GM18502 (cell line): Measurements from ENCODE around the gene CD83.
A peak's percentile ranks its signal among the peaks of the same experiment; 100 is the strongest.

Experiments
- ATAC-seq: cut with Tn5 transposase; IDR thresholded peaks from one replicate; pipeline ENCODE4 v1.9.1; 2021; ENCODE audit warnings: mild to moderate bottlenecking; ENCODE audit not compliant: unreplicated experiment, poor library complexity

The CD83 gene

GRCh38 chr6:14089224-14089623 is 28.3 kb upstream of the CD83 start:
- ATAC-seq = peak; percentile 48

- no peak for ATAC-seq
Observed at GRCh38 chr6:14091339-14091978, 26.1 kb upstream of the CD83 start.

GRCh38 chr6:14092316-14092715 is 25.3 kb upstream of the CD83 start:
- no peak for ATAC-seq

GRCh38 chr6:14092838-14093789 is 24.5 kb upstream of the CD83 start:
- no peak for ATAC-seq

- no peak for ATAC-seq
Observed at GRCh38 chr6:14094721-14095120, 22.9 kb upstream of the CD83 start.

- peak; percentile 56 for ATAC-seq
Observed at GRCh38 chr6:14095437-14095836, 22.1 kb upstream of the CD83 start.

GRCh38 chr6:14100138-14100537 is 17.4 kb upstream of the CD83 start:
- ATAC-seq = no peak

GRCh38 chr6:14100966-14101365 is 16.6 kb upstream of the CD83 start:
- no peak for ATAC-seq

GRCh38 chr6:14102383-14102782 is 15.2 kb upstream of the CD83 start:
- no peak for ATAC-seq

GRCh38 chr6:14105547-14105946 is 12.0 kb upstream of the CD83 start:
- ATAC-seq = no peak

- no peak for ATAC-seq
Observed at GRCh38 chr6:14107000-14107399, 10.6 kb upstream of the CD83 start.

GRCh38 chr6:14107711-14108494 is 9.7 kb upstream of the CD83 start:
- ATAC-seq = no peak

GRCh38 chr6:14108571-14109410 is 8.8 kb upstream of the CD83 start:
- peak; percentile 77 for ATAC-seq

- ATAC-seq = peak; percentile 12
Observed at GRCh38 chr6:14109411-14109826, 8.2 kb upstream of the CD83 start.

GRCh38 chr6:14110001-14110818 is 7.4 kb upstream of the CD83 start:
- peak; percentile 57 for ATAC-seq

GRCh38 chr6:14113976-14114375 is 3.6 kb upstream of the CD83 start:
- no peak for ATAC-seq

- ATAC-seq = no peak
Observed at GRCh38 chr6:14118091-14118439, 493 bp downstream of the CD83 start.

GRCh38 chr6:14118446-14118845 is 874 bp downstream of the CD83 start:
- ATAC-seq = no peak

- ATAC-seq = no peak
Observed at GRCh38 chr6:14119784-14120183, 2.2 kb downstream of the CD83 start.
